HAP-1 (cell line): Measurements from ENCODE around the gene RAD54L2.
"Not testable (repeated sequence)": the region's sequence is repeated elsewhere in the genome, so short reads cannot be mapped to it uniquely, and the experiment has no call there.

Experiments
- DNase-seq, 2 experiments: peaks; one replicate each; pipeline ENCODE4 v3.0.0-alpha.2; 2016 to 2020; ENCODE audit warnings: low spot score in 2 of 2
- H3K27me3 ChIP-seq: fragments of 250-450 bp; sonication (Bioruptor Pico); 2 replicates; pipeline ENCODE4 v1.5.1; 2020; ENCODE audit warnings: low read depth, mild to moderate bottlenecking, moderate library complexity
- H3K36me3 ChIP-seq: fragments of 250-450 bp; sonication (Bioruptor Pico); replicated peaks from 2 replicates; pipeline ENCODE4 v1.5.1; 2020; ENCODE audit warnings: mild to moderate bottlenecking
- H3K4me1 ChIP-seq: fragments of 250-450 bp; sonication (Bioruptor Pico); 2 replicates; pipeline ENCODE4 v1.5.1; 2020; ENCODE audit warnings: mild to moderate bottlenecking
- H3K4me3 ChIP-seq: fragments of 250-450 bp; sonication (Bioruptor Pico); 2 replicates; pipeline ENCODE4 v1.5.1; 2020; ENCODE audit warnings: mild to moderate bottlenecking, moderate library complexity
- H3K9me3 ChIP-seq: fragments of 250-450 bp; sonication (Bioruptor Pico); 2 replicates; pipeline ENCODE4 v1.5.1; 2020; ENCODE audit warnings: mild to moderate bottlenecking, moderate library complexity
- in situ Hi-C: fragments of 300-500 bp; cut with MboI; formaldehyde crosslinking; loops from 3 replicates; pipeline ENCODE4 v1.14.3; 2020; ENCODE audit warnings: low sequenced_read_pairs, inconsistent platforms, mixed read lengths

The RAD54L2 gene

DNA sequence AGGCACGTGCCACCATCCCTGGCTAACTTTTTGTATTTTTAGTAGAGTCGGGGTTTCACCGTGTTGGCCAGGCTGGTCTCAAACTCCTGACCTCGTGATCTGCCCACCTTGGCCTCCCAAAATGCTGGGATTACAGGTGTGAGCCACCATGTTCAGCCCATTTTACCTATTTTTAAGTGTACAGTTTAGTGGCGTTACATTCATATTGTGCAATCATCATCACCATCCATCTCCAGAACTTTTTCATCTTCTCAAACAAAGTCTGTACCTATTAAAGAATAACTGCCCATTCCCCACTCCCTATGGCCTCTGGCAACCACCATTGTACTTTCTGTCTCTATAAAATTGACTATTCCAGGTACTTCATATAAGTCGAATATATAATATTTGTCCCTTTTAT lies 13.6 kb upstream of the RAD54L2 start:
- H3K9me3 ChIP-seq, H3K27me3 ChIP-seq, H3K4me3 ChIP-seq, DNase-seq, H3K4me1 ChIP-seq, H3K36me3 ChIP-seq, in situ Hi-C loops: not testable (repeated sequence)

DNA sequence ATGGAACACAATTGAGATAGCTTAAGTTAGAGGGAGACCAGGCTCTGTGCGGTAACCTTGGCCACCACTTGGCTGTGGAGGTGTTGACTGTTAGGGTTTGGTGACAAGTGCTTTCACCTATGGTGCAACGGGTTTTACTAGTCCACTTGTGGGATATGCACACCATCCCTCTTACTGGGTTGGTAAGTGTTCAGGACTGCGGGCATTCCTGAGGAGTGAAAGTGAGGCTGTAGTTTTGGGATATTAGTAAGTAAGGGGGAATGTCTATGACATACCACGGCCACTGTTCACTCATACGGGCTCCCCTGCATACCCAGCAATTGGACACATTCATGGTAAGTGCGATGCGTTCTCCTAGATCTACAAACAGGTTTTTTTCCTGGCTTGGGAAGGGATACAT lies 8.0 kb upstream of the RAD54L2 start:
- H3K4me1 ChIP-seq: no peaks in the 10 kb centered on the region
- no peaks in the 10 kb centered on the region; the same call in 1 of the 2 replicates for H3K9me3 ChIP-seq
- no peak for DNase-seq
- H3K27me3 ChIP-seq: no peaks in the 10 kb centered on the region
- H3K4me3 ChIP-seq: no peak overlapping the region
- no peaks in the 10 kb centered on the region for H3K36me3 ChIP-seq
- in situ Hi-C loops: no loop called here

DNA sequence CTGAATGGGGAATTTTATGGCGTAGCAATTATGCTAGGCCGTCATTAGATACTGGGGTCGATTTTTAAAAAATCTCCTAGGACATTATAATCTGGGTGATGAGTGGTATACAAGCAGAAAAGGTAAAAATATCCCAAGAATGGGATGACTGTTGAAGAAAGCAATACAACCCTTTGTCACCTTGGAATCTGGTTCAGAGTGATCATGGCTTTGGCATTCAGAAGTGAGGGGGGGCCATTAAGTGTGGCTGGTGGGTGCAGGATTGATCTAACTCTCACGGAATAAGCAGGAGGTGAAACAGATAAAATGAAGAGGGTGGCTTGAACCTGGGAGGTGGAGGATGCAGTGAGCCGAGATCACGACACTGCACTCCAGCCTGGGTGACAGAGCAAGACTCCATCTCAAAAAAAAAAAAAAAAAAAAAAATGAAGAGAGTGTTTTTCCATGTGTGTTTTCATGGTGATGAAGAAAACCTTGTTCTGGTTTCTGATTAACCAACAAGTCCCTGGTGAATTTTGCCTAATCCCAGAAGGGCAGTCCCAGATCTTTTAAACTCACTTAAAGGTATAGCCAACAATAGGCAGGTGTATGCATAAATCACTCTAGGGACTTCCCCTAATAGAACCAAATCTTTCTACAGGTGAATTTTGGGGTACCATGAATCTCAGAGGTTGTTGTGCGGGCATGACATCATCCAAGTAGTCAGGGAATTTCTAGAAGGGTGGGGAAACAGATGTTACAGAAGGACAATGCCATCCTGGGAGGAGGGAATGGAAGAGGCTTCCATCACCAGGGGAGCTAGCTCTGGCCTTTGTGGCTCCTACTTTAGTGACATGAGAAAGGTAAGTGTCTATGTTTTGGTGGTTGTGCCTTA lies 3.1 kb upstream of the RAD54L2 start:
- H3K4me1 ChIP-seq: peaks cover 10% of the 10 kb centered on the region
- no peak for DNase-seq
- H3K27me3 ChIP-seq: no peaks in the 10 kb centered on the region
- no peak overlapping the region for H3K4me3 ChIP-seq
- peaks cover 3% of the 10 kb centered on the region for H3K36me3 ChIP-seq
- in situ Hi-C loops: no loop called here
- no peaks in the 10 kb centered on the region; the same call in 1 of the 2 replicates for H3K9me3 ChIP-seq

DNA sequence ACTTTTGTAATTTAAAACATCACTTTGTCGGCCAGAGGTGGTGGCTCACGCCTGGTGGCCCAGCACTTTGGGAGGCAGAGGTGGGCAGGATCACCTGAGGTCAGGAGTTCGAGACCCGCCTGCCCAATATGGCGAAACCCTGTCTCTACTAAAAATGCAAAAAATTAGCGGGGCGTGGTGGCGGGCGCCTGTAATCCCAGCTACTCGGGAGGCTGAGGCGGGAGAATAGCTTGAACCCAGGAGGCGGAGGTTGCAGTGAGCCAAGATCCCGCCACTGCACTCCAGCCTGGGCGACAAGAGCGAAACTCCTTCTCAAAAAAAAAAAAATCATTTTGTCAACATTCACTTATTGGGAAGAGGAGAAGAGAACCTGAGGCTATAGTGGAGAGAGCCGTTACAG lies 888 bp upstream of the RAD54L2 start:
- Histone ChIP-seq H3K36me3 (peaks cover 14% of the 10 kb centered on the region), H3K4me3 (peak overlapping the region; percentile 90)
- H3K9me3 ChIP-seq, H3K4me1 ChIP-seq, H3K27me3 ChIP-seq, in situ Hi-C loops, DNase-seq: not testable (repeated sequence)

DNA sequence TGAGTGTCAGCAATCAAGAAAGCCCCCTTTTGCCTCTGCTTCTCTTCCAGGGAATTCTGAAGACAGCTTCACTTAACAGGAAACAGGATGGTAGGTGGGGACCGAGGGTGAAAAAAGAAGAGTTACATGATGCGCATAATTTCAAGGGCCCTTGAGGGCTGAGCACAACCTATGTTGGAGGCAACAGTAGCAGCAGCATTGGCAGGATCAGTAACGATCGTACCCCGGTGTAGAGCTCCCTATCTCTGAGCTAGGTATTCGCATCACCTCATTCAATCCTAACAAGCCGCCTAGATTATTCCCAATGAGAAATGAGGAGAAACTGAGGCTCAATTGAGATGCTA lies 432 bp upstream of the RAD54L2 start:
- Histone ChIP-seq H3K4me3 (peak overlapping the region; percentile 90), H3K9me3 (no peaks in the 10 kb centered on the region; the same call in 1 of the 2 replicates), H3K36me3 (peaks cover 16% of the 10 kb centered on the region), H3K4me1 (peaks cover 10% of the 10 kb centered on the region), H3K27me3 (no peaks in the 10 kb centered on the region)
- DNase-seq: no peak
- in situ Hi-C loops: no loop called here

DNA sequence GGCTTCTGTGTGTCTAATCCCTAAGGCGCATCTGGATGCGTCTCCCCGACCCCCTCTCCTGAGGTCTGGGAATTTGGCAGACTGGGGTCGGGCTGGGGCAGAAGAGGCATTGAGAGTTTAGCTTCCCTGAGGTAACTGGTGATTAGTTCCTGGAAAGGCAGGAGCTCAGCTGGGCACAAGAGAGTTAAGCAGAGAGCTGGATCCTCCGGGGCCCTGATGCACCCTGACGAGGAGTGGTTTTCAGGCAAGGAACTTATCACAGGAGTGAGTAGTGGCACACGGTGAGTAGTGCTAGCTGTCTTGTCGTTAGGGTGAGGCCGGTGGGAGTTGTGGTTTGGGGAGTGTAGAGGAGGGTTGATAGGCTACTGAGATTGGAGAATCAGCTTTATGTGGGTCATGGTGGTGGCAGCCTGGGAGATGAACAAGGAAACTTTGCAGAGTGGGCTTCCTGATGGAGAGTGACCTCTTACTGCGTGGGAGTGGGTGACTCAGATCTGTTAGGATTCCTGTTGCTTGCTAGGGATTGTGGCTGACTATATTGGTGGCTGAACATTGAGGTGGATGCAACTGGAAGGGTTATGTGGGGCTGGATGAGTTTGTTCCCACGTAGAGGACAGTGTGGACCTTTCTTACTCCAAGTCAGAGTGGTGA lies 897 bp downstream of the RAD54L2 start:
- peaks cover 10% of the 10 kb centered on the region for H3K4me1 ChIP-seq
- peak; percentile 15 to 41 for DNase-seq
- in situ Hi-C loops: no loop called here

DNA sequence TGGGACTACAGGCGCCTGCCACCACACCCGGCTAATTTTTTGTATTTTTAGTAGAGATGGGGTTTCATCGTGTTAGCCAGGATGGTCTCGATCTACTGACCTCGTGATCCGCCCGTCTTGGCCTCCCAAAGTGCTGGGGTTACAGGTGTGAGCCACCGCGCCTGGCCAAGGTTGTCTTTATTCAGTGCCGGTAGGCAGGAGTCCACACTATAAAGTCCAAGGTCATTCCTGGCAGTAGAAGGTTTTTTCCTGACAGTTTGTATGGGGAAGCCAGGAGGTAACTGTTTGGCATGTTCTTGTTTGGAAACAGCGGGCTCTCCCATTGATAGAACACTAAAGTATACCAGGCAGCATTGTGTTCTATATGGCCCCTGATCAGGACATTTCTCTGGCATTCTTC lies 4.1 kb downstream of the RAD54L2 start:
- H3K27me3 ChIP-seq, H3K9me3 ChIP-seq, in situ Hi-C loops, DNase-seq, H3K4me1 ChIP-seq, H3K4me3 ChIP-seq: not testable (repeated sequence)
- H3K36me3 ChIP-seq: peaks cover 16% of the 10 kb centered on the region

More for the DNA sequence above, 897 bp downstream of the RAD54L2 start:
- H3K9me3 ChIP-seq: no peaks in the 10 kb centered on the region
- H3K4me3 ChIP-seq: peak overlapping the region; percentile 90
- H3K27me3 ChIP-seq: no peaks in the 10 kb centered on the region
- peaks cover 16% of the 10 kb centered on the region for H3K36me3 ChIP-seq

DNA sequence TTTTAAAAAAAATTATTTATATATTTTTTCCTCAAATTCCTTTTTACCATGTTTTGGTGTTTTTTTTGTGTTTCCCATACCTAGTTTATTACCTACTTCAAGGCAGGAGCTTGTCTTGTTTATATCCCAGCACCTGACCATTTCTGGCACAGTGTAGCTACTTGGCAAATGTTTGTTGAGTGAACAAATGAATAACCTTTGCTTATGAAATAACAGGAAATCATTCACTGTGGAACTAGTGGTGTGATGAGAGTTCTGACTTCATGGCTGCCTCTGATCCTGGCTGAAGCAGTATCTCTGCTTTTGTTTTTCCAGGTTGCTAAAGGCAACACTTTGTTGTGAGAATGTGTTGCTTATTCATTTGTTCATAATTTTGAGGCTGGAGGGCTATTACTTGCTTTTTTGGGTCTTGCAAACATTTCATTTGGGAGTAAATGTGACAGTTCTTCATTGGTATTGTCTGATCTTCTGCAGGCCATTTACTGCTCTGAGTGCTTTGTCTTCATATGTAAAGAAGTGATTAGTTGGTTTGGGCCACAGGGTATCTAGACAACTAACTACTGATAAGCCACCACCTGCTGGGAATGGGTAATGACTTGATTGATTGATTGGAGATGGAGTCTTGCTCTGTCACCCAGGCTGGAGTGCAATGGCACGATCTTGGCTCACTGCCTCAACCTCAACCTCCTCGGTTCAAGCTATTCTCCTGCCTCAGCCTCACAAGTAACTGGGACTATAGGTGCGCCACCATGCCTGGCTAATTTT lies 5.7 kb downstream of the RAD54L2 start:
- peaks cover 13% of the 10 kb centered on the region; the same call in 1 of the 2 replicates for H3K36me3 ChIP-seq
- H3K4me1 ChIP-seq: peaks cover 7% of the 10 kb centered on the region
- H3K4me3 ChIP-seq: no peak overlapping the region
- H3K27me3 ChIP-seq: no peaks in the 10 kb centered on the region
- H3K9me3 ChIP-seq: no peaks in the 10 kb centered on the region
- no peak for DNase-seq
- in situ Hi-C loops: no loop called here

DNA sequence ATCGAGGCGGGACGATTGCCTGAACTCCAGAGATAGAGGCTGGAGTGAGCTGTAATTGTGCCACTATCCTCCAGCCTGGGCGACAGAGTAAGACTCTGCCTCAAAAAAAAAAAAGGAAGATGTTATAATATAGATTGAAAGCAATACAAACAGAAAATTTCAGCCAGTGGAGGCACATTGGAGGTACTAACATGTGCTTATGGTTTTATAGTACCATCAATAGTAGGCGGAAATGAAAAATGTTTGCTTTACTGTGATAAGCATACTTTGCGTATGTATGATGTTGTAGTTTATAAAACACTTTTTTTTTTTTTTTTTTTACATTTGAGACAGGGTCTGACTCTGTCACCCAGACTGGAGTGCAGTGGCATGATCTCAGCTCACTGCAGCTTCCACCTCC lies 8.8 kb downstream of the RAD54L2 start:
- H3K9me3 ChIP-seq: no peaks in the 10 kb centered on the region
- no peak for DNase-seq
- peaks cover 4% of the 10 kb centered on the region; the same call in 1 of the 2 replicates for H3K36me3 ChIP-seq
- H3K27me3 ChIP-seq: no peaks in the 10 kb centered on the region
- no peaks in the 10 kb centered on the region for H3K4me1 ChIP-seq
- H3K4me3 ChIP-seq: no peak overlapping the region
- in situ Hi-C loops: no loop called here

DNA sequence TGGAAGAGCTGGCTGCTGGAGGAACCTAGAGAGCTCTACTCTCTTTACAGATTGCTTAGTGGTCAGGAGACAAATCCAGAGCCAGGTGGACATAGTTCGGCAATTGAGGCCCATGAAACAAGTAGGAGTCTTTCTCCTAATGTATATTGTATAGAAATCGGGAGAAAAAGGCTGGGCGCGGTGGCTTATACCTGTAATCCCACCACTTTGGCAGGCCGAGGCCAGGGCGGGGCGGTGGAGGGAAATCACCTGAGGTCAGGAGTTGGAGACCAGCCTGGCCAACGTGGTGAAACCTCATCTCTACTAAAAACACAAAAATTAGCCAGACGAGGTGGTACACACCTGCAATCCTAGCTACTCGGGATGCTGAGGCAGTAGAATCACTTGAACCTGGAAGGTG lies 10.8 kb downstream of the RAD54L2 start:
- Histone ChIP-seq H3K4me1 (no peaks in the 10 kb centered on the region), H3K4me3 (no peak overlapping the region), H3K27me3 (no peaks in the 10 kb centered on the region), H3K9me3 (no peaks in the 10 kb centered on the region), H3K36me3 (peaks cover 4% of the 10 kb centered on the region)
- DNase-seq: no peak
- in situ Hi-C loops: no loop called here

DNA sequence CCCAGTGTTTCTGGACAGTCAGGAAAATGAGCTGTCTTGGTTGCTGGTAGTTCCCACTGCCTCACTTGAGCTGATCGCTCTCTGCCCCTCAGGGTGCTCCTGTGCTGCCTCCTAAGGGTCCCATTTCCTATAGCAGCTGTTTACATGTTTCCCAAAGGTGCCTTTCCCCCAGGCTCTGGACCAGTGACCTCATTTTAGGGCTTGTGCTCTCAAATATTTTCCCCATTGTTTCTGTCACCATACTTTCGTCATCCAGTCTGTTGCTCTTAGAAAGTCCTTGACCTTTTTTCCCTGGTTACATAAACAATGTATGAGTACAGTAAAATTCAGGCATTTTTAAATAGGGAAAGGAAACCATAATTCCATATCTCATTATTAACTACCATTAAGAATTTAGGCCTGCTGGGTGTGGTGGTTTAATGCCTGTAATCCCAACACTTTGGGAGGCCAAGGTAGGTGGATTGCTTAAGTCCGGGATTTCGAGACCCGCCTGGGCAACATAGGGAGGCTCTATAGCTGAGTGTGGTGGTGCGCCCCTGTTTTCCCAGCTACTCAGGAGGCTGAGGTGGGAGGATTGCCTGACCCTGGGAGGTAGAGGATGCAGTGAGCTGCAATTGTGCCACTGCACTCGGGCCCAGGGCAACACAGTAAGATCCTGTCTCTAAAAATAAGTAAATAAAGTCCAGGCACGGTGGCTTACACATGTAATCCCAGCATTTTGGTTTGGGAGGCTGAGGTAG lies 11.7 kb downstream of the RAD54L2 start:
- Histone ChIP-seq H3K9me3 (no peaks in the 10 kb centered on the region), H3K36me3 (peaks cover 4% of the 10 kb centered on the region), H3K4me3 (no peak overlapping the region), H3K4me1 (no peaks in the 10 kb centered on the region), H3K27me3 (no peaks in the 10 kb centered on the region)
- in situ Hi-C loops: no loop called here
- DNase-seq: no peak

DNA sequence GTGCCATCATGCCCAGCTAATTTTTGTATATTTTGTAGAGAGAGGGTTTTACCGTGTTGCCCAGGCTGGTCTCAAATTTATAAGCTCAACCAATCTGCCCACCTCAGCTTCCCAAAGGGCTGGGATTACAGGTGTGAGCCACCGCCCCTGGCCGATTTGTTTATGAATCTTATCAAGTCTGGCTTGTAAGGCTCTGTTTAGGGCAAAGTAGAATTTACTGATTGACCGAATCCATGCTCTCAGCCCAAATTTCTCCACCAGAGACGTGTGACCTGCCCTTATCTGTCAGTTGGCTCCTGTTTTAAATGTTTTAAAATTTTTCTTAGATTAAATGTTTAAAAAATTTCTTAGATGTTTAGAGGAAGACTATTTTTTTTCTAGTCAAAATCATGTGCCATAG lies 19.5 kb downstream of the RAD54L2 start:
- no peak for DNase-seq
- Histone ChIP-seq H3K27me3 (no peaks in the 10 kb centered on the region), H3K9me3 (no peaks in the 10 kb centered on the region), H3K4me3 (no peak overlapping the region), H3K4me1 (no peaks in the 10 kb centered on the region), H3K36me3 (peaks cover 8% of the 10 kb centered on the region)
- in situ Hi-C loops: no loop called here

DNA sequence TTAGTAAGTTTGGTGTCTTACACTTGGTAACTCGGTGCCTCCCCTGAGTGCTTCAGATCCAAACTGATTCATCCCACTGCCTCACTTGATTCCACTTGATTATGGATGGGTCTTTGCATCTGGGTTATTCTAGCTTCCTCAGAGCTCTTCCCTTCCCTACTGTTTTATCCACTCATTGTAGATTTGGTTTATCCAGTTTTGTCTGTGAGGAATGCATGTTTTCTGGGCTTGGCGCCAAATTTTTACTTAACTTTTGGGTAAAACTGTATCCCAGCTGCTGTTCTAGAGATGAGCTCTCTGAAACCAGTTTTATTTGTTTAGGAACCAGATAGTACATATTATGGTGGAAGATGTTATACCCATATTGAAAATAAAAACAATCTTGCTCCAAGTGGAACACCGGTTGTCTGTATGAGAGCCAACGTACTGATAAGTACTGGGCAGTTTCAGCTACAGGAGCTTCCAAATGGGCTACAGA lies 20.9 kb downstream of the RAD54L2 start:
- Histone ChIP-seq H3K9me3 (no peaks in the 10 kb centered on the region), H3K4me1 (no peaks in the 10 kb centered on the region), H3K27me3 (no peaks in the 10 kb centered on the region), H3K4me3 (no peak overlapping the region), H3K36me3 (peaks cover 4% of the 10 kb centered on the region; the same call in 1 of the 2 replicates)
- in situ Hi-C loops: no loop called here
- DNase-seq: no peak
